ENCODE results near the gene INPP5D.

DNA sequence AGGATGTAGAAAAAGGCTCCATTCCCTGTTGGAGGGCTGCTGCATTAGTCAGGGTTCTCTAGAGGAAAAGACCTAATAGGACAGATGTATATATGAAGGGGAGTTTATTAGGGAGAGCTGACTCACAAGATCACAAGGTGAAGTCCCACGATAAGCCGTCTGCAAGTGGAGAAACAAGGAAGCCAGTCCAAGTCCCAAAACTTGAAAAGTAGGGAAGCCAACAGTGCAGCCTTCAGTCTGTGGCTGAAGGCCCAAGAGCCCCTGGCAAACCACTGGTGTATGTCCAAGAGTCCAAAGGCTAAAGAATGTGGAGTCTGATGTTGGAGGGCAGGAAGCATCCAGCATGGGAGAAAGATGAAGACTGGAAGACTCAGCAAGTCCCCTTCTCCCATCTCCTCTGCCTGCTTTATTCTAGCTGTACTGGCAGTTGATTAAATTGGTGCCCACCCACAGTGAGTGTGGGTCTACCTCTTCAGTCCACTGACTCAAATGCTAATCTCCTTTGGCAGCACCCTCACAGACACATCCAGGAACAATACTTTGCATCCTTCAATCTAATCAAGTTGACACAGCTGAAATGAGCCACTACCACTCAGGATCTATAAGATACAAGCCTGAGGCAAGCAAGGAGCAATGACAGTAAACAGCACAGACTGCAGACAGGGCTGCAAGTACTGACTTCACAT is 161.4 kb downstream of the INPP5D start:
- TF ChIP-seq, protein P1, sequence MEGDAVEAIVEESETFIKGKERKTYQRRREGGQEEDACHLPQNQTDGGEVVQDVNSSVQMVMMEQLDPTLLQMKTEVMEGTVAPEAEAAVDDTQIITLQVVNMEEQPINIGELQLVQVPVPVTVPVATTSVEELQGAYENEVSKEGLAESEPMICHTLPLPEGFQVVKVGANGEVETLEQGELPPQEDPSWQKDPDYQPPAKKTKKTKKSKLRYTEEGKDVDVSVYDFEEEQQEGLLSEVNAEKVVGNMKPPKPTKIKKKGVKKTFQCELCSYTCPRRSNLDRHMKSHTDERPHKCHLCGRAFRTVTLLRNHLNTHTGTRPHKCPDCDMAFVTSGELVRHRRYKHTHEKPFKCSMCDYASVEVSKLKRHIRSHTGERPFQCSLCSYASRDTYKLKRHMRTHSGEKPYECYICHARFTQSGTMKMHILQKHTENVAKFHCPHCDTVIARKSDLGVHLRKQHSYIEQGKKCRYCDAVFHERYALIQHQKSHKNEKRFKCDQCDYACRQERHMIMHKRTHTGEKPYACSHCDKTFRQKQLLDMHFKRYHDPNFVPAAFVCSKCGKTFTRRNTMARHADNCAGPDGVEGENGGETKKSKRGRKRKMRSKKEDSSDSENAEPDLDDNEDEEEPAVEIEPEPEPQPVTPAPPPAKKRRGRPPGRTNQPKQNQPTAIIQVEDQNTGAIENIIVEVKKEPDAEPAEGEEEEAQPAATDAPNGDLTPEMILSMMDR (IDR thresholded peaks at IDR 0.05), result no peak
- no peak for TF ChIP-seq POLR2A (IDR thresholded peaks at IDR 0.05)

Data from testis (tissue), 2 donors.